IPS-15b (cell line): Measurements from ENCODE around the gene FAM110C.
A peak's percentile ranks its signal among the peaks of the same experiment; 100 is the strongest.

Experiments
- H3K27me3 ChIP-seq: one replicate; pipeline ENCODE4 v1.6.1; 2013; ENCODE audit warnings: low read length; ENCODE audit not compliant: control insufficient read depth, insufficient read depth
- H3K36me3 ChIP-seq: one replicate; pipeline ENCODE4 v1.6.1; 2013; ENCODE audit warnings: low read length; ENCODE audit not compliant: control insufficient read depth, insufficient read depth
- H3K4me1 ChIP-seq: one replicate; pipeline ENCODE4 v1.6.1; 2013; ENCODE audit warnings: mild to moderate bottlenecking, low read length; ENCODE audit not compliant: control insufficient read depth, insufficient read depth
- H3K4me3 ChIP-seq: one replicate; pipeline ENCODE4 v1.5.1; 2013; ENCODE audit warnings: low read depth, low read length
- H3K9ac ChIP-seq: one replicate; pipeline ENCODE4 v1.6.1; 2013; ENCODE audit warnings: low read depth, mild to moderate bottlenecking, low read length
- H3K9me3 ChIP-seq: one replicate; pipeline ENCODE4 v1.6.1; 2013; ENCODE audit warnings: mild to moderate bottlenecking, low read length; ENCODE audit not compliant: control insufficient read depth, insufficient read depth

The FAM110C gene

DNA sequence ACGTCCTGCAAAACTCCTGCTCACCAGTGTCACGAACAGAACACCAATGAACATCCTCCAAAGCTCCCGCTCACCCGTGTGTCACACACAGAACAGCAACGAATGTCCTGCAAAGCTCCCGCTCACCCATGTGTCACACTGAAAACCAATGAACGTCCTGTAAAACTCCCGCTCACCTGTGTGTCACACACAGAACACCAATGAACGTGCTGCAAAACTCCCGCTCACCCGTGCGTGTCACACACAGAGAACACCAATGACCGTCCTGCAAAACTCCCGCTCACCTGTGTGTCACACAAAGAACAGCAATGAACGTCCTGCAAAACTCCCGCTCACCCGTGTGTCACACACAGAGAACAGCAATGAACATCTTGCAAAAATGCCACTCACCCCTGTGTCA is 20.5 kb upstream of the FAM110C start:
- Histone ChIP-seq H3K36me3 (no peaks in the 10 kb centered on the region), H3K4me3 (no peak overlapping the region), H3K9ac (no peak overlapping the region), H3K4me1 (peaks cover 10% of the 10 kb centered on the region), H3K27me3 (peaks cover 3% of the 10 kb centered on the region), H3K9me3 (no peaks in the 10 kb centered on the region)

GRCh38 chr2:65121-65520 is 18.8 kb upstream of the FAM110C start:
- no peak overlapping the region for H3K9ac ChIP-seq
- no peaks in the 10 kb centered on the region for H3K36me3 ChIP-seq
- peaks cover 3% of the 10 kb centered on the region for H3K27me3 ChIP-seq
- peaks cover 10% of the 10 kb centered on the region for H3K4me1 ChIP-seq
- no peak overlapping the region for H3K4me3 ChIP-seq
- no peaks in the 10 kb centered on the region for H3K9me3 ChIP-seq

- Histone ChIP-seq H3K4me3 (no peak overlapping the region), H3K27me3 (no peaks in the 10 kb centered on the region), H3K9ac (no peak overlapping the region), H3K9me3 (no peaks in the 10 kb centered on the region), H3K4me1 (no peaks in the 10 kb centered on the region), H3K36me3 (no peaks in the 10 kb centered on the region)
Measured at GRCh38 chr2:55587-56448, 9.5 kb upstream of the FAM110C start.

GRCh38 chr2:51613-52012 is 5.3 kb upstream of the FAM110C start:
- Histone ChIP-seq H3K4me3 (no peak overlapping the region), H3K9me3 (no peaks in the 10 kb centered on the region), H3K36me3 (no peaks in the 10 kb centered on the region), H3K27me3 (peaks cover 11% of the 10 kb centered on the region), H3K4me1 (no peaks in the 10 kb centered on the region), H3K9ac (no peak overlapping the region)

DNA sequence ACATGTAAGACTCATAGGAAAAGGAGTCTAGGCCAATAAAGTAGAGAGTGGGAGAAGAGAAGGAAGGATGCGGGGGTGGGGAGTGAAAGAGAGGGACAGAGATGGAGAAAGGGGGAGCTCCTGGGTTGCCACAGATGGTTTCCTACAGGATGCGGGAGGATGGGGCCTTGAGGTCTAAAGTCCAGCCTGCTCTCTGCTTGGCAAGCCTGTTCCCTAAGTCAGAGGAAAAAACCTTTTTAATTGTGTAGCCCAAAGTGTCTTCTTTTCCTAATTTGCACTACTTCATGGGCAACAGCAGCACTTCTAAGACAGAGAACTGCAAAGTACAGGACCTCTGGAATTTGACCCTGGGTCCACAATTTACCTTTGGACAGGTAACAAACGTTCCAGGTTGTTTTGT is 1.4 kb upstream of the FAM110C start:
- H3K9me3 ChIP-seq = no peaks in the 10 kb centered on the region
- H3K27me3 ChIP-seq = peaks cover 30% of the 10 kb centered on the region
- no peaks in the 10 kb centered on the region for H3K36me3 ChIP-seq
- no peak overlapping the region for H3K9ac ChIP-seq
- H3K4me3 ChIP-seq = no peak overlapping the region
- H3K4me1 ChIP-seq = no peaks in the 10 kb centered on the region

DNA sequence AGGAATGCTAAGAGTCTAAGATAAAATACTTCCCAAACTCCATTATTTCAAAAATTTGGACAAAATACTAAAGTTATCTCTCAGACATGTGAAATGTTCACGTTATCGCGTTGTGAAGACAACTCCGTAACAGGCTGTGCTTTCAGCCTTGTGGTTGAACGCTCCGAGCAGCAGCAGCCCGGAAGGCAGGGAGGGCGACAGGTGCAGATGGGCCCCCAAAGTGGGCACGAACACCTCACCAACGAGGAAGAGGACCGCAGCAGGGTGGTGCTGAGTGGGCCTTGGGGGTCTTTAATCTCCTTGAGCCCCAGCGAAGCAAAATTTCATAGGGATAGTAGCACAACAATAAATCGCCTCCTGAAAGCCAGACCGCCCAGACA is 1.0 kb upstream of the FAM110C start:
- Histone ChIP-seq H3K9me3 (no peaks in the 10 kb centered on the region), H3K36me3 (no peaks in the 10 kb centered on the region), H3K27me3 (peaks cover 30% of the 10 kb centered on the region), H3K4me1 (no peaks in the 10 kb centered on the region), H3K9ac (no peak overlapping the region), H3K4me3 (peak overlapping the region; percentile 64)

GRCh38 chr2:46131-46470 is 204 bp downstream of the FAM110C start:
- Histone ChIP-seq H3K9ac (no peak overlapping the region), H3K9me3 (no peaks in the 10 kb centered on the region), H3K4me1 (no peaks in the 10 kb centered on the region), H3K36me3 (no peaks in the 10 kb centered on the region), H3K27me3 (peaks cover 30% of the 10 kb centered on the region), H3K4me3 (peak overlapping the region; percentile 55)

GRCh38 chr2:45342-46130 is 769 bp downstream of the FAM110C start:
- H3K27me3 ChIP-seq = peaks cover 30% of the 10 kb centered on the region
- H3K9ac ChIP-seq = no peak overlapping the region
- H3K9me3 ChIP-seq = no peaks in the 10 kb centered on the region
- no peaks in the 10 kb centered on the region for H3K36me3 ChIP-seq
- no peaks in the 10 kb centered on the region for H3K4me1 ChIP-seq
- H3K4me3 ChIP-seq = peak overlapping the region; percentile 55

DNA sequence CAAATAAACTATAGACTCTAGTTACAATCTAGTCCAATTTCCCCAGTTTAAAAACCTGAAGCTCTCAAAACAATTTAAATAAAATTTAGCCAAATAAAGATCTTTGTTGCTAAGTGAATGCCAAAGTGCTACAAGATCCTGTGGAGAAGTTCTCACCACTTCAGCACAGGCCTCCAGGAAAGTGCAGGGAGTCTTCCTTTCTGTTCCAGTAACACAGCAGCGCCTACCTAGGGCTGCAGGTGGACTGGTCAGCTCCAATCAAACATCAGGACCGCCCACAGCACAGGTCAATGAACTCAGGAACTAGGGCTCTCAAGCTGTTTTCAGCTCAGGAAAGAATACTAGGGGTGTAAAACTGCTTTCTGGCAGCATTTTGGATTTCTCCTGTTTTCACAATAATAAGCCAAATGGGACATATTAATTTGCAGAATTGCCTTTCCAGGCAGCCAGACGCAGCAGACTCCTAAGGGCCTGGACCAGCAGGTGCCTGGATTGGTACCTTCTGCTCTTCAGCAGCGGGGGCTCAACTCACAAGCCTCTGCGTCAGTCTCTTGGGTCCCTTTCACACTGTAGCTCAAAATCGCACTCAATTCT is 1.5 kb downstream of the FAM110C start:
- H3K9ac ChIP-seq = no peak overlapping the region
- peak overlapping the region; percentile 55 for H3K4me3 ChIP-seq
- no peaks in the 10 kb centered on the region for H3K36me3 ChIP-seq
- H3K9me3 ChIP-seq = no peaks in the 10 kb centered on the region
- peaks cover 30% of the 10 kb centered on the region for H3K27me3 ChIP-seq
- no peaks in the 10 kb centered on the region for H3K4me1 ChIP-seq

DNA sequence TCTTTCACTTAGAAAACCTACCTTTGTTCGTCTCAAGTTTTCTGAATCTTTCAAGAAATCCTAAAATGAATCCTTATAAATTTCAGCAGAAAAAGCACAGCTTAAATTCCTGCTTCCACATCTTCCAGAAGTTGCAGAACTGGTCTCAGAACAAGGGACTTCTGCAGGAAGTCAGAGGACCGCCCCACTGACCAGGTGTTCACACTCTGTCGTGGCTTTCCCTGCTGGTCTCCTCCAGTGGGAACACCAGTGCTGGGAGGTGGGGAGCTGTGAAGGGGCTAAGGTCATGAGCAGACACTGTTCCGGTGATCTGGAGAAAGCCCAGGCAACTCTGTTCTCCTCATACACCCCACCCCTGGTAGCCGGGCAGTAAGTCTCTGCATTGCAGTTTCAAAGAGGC is 3.5 kb downstream of the FAM110C start:
- Histone ChIP-seq H3K36me3 (no peaks in the 10 kb centered on the region), H3K9ac (no peak overlapping the region), H3K4me3 (no peak overlapping the region), H3K4me1 (peaks cover 3% of the 10 kb centered on the region), H3K9me3 (no peaks in the 10 kb centered on the region), H3K27me3 (peaks cover 24% of the 10 kb centered on the region)

DNA sequence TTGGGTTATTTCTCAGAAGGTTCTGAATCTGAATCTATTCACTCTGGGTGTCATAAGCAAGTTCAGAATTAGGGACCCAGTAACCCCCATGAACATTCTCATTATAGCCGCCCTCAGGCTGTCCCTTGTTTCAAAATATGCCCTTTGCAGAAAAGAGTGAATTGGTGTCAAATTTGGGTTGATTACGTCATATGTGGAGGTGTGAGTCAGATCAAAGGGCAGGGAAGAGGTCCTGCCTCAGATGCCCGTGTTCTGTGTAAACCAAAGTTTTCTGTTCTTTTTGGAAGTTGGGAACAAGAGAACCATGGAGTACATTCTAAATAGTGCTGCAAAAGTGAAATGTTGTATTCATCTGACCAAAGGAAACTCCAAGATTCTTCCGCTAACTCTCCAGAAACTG is 5.8 kb downstream of the FAM110C start:
- Histone ChIP-seq H3K36me3 (peaks cover 4% of the 10 kb centered on the region), H3K9me3 (no peaks in the 10 kb centered on the region), H3K4me3 (no peak overlapping the region), H3K9ac (no peak overlapping the region), H3K27me3 (peaks cover 18% of the 10 kb centered on the region), H3K4me1 (peaks cover 3% of the 10 kb centered on the region)

DNA sequence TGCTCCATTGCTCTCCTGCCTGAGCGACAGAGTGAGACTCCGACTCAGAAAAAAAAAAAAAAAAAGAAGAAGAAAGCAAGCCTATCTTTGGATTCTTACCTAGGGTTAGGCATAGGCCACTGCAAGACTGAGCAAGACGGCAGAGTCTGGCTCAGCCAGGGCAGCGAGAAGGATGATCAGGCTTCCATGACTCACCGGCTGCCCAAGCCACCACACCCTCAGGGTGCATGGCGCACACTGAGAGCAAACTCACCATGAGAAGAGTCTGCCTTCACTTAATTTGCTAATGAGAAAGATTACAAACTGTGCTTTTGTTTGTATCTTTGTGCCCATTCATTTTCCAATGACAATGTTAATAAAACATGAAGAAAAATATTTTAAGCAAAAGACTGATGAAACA is 8.2 kb downstream of the FAM110C start:
- H3K9me3 ChIP-seq = no peaks in the 10 kb centered on the region
- no peaks in the 10 kb centered on the region for H3K27me3 ChIP-seq
- no peak overlapping the region for H3K4me3 ChIP-seq
- no peak overlapping the region for H3K9ac ChIP-seq
- peaks cover 3% of the 10 kb centered on the region for H3K4me1 ChIP-seq
- H3K36me3 ChIP-seq = peaks cover 4% of the 10 kb centered on the region
